ENCODE results near the gene GNG11. TPM values are rescaled to one million over a fixed set of nuclear protein-coding genes. Genes with fewer than 3 reads are reported as not detected.

Gene GNG11
- polyA plus RNA-seq (ENCODE audit: insufficient read length in 10 of 10) = 10 to 100 TPM; 25.1 to 41.2 (median 33.1) TPM
- long read RNA-seq, donor 1, transcript GNG11-201 (2 exons, 3,055 nt) = major isoform, 109 of 109 reads
- long read RNA-seq, donor 1, partial matches to known transcripts = 0 of 109 reads
- long read RNA-seq, donor 1, other reads (novel, unspliced or antisense) = 0 of 109 reads
- long read RNA-seq, donor 2, transcript GNG11-201 (2 exons, 3,055 nt) = major isoform, 58 of 58 reads
- long read RNA-seq, donor 2, partial matches to known transcripts = 0 of 58 reads
- long read RNA-seq, donor 2, other reads (novel, unspliced or antisense) = 0 of 58 reads
- long read RNA-seq, donor 3, partial matches to known transcripts = 0 of 1 reads
- long read RNA-seq, donor 3, other reads (novel, unspliced or antisense) = 0 of 1 reads
- long read RNA-seq, donor 4, transcript GNG11-201 (2 exons, 3,055 nt) = major isoform, 58 of 66 reads
- long read RNA-seq, donor 4, partial matches to known transcripts = 8 of 66 reads
- long read RNA-seq, donor 4, other reads (novel, unspliced or antisense) = 0 of 66 reads
- long read RNA-seq, donor 5, transcript GNG11-201 (2 exons, 3,055 nt) = major isoform, 170 of 193 reads
- long read RNA-seq, donor 5, partial matches to known transcripts = 23 of 193 reads
- long read RNA-seq, donor 5, other reads (novel, unspliced or antisense) = 0 of 193 reads
- long read RNA-seq, donor 6, transcript GNG11-201 (2 exons, 3,055 nt) = major isoform, 121 of 139 reads
- long read RNA-seq, donor 6, partial matches to known transcripts = 18 of 139 reads
- long read RNA-seq, donor 6, other reads (novel, unspliced or antisense) = 0 of 139 reads
- long read RNA-seq, donor 7, transcript GNG11-201 (2 exons, 3,055 nt) = major isoform, 66 of 78 reads
- long read RNA-seq, donor 7, partial matches to known transcripts = 12 of 78 reads
- long read RNA-seq, donor 7, other reads (novel, unspliced or antisense) = 0 of 78 reads
- long read RNA-seq, donor 8, transcript GNG11-201 (2 exons, 3,055 nt) = major isoform, 102 of 109 reads
- long read RNA-seq, donor 8, partial matches to known transcripts = 7 of 109 reads
- long read RNA-seq, donor 8, other reads (novel, unspliced or antisense) = 0 of 109 reads
- long read RNA-seq, donor 9, transcript GNG11-201 (2 exons, 3,055 nt) = major isoform, 23 of 23 reads
- long read RNA-seq, donor 9, partial matches to known transcripts = 0 of 23 reads
- long read RNA-seq, donor 9, other reads (novel, unspliced or antisense) = 0 of 23 reads

DNA sequence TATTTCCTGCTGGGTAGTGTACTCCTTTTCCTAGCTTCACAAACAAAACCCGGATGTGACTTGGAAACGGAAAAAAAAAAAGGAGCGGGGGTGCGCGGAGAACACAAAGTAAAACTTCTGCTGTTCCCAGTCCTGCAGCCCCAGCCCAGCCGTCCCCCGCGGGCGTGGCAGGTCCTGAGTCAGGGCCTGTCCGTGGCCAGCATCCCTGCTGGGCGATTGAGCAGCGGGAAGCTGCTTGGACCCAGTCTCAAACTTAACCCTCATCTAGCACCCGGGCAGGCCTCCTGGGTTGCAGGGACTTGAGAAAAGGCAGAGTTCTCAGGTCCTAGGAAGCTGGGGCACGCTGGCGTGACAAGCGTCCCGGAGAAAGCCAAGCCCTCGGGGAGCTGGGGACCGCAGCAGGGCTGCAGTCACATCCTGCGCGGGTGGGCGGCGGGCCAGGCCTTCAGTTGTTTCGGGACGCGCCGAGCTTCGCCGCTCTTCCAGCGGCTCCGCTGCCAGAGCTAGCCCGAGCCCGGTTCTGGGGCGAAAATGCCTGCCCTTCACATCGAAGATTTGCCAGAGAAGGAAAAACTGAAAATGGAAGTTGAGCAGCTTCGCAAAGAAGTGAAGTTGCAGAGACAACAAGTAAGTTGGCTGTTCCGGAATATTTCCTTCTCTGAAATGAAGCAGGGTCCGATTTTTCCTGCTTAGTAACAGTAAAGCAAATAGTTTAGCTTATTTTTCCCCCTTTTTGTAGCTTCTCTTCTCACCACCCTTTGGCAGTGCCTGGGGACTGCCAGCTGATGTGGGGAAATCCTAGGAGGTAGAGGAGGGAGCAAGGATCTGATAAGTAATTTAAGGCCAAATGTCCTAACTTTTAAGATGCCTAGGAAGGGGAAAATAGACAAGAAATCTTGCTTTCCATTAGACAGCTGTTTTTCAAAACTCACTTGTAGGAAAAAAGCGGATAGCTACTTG, at the start of gene GNG11:
TSS of gene GNG11 (plus strand) at position 129 of the 960 bp plus-strand sequence. CDS start at position 532, 403 bp downstream.
- peak; percentile 72 to 95 (median 85) for DNase-seq

DNA sequence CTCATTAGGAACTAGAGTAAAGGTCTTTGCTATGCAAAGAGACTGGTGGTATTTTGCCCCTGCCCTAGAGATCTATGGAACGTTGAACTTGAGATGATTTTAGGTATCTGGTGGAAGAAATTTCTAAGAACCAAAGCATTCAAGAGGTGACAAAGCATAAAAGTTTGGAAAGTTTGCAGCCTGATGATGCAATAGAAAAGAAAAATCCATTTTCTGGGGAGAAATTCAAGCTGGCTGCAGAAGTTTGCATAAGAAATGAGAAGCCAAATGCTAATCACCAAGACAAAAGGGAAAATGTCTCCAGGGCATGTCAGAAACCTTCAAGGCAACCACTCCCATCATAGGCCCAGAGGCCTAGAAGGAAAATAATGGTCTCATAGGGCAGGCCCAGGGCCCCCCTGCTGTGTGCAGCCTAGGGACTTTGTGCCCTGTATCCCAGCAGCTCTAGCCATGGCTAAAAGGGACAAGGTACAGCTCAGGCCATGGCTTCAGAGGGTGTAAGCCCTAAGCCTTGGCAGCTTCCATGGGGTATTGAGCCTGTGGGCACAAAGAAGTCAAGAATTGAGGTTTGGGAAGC, 47.4 kb upstream of the GNG11 start:
- no peak for DNase-seq

DNA sequence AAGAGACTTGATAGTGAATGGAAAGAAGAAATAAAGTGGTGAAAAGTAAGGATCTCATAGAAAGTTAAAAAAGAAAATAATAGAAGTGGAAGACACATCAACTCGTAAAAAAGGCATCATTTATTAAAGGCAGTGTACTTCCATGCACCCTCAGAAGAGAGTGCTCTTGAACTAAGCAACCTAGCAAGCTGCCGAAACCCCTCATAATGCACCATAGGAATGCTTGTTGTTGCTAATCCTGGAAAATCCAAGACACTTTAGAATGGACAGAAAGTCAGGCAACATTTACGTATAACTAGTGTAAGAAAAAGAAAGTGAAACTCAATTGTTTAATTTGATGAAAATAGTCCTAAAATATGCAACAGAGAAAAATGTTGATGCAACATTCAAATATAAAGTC, 43.8 kb upstream of the GNG11 start:
- no peak for DNase-seq

DNA sequence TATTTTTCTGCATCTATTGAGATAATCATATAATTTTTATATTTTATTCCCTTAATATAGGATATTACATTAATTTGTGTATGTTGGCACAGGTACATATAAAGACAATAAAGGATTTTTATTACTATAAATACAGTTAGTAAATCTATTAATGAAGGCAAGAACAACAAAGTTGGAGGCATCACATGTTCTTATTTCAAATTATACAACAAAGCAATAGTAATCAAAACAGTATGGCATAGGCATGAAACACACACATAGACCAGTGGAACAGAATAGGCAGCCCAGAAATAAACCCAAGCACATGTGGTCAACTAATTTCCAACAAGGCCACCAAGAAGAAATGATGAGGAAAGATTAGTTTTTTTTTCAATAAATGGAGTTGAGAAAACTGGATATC, 42.2 kb upstream of the GNG11 start:
- no peak for DNase-seq

DNA sequence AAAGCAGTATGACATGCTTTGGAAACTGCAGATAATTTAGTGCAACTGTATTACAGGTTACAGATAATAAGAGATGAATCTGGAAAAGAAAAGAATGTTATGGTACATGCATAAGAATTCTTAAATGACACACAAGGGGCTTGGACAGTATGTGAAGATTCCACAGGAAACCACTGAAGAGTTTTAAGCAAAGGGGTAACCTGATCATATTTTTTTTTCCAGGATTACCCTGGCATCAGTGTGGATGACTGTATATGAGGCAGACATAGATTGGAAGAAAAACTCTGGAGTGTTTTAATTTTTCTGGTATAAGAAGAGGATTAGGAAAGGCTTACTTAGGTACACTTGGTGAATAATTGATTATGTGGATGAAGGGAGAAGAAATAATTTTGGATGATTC, 39.1 kb upstream of the GNG11 start:
- DNase-seq = no peak

DNA sequence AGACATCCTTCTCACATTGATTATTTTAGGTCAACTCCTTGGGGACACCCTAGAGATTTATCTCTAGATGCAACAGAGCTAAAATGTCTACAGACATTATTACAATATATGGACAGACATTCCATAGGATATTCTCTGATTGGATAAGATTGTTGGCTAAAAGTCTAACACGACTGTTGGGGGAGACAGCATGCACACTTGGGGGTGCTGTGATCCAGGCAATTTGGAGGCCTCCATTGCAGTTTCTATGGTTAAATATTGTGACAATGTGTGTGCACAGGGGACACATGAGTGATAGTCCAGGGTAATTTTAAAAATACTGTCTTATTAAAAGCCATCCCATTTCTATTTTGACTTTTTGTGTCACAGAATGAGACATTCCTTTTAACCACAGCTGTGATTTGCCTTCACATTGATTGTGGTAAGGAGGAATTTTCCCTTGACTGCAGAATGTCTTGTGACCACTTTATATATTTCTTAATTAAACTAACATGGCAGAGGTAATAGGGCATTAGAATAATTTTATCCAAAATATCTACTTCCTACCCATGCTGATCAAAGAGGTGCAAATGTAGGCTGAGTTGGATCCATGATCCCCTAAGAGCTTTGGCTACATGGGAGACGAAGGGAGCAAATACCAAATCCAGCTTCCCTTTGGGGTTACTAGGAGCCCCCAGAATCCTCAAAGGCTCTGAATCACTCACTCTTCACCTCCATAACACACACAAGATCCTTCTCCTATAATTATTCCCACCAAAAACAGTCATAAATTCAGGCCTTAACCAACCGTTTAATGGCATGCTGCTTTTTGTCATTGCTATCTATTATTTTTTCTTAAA, 38.2 kb upstream of the GNG11 start:
- DNase-seq = no peak

DNA sequence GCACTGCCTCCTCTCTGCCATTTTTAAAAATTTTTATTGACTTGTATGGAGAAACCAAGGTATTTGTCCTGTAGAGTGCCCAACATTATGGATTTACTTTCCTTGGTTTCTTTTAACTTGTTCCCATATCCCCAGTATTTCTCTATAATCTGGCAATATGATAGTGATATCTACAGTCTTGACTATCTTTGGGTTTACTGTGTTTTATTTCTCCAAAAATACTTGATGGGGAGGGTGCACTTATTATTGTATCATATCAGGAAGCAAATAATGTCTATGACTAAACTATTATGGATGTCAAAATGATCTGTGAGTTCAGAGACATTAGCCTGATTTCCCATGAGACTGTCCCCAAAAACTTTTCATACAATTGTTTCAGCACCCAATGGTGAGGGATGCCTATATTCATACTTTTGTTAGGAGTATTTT, 37.6 kb upstream of the GNG11 start:
- DNase-seq = no peak

DNA sequence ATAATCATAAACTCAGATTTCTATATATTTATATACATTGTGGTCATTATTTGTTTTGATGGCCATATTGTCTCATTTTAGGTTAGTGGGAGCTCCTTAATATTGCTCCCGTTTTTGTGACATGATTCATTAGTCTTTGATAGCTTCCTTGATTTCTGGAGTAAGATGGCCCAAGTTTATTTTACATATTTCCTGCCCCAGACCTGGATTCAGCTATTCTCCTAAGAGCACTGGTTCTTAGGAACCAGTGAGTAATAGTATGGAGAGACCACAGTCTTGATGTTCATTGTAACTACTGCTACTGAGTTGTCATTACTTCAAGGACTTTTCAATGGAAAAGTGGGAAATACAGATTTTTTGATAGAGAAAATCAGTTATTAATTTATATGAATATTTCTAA, 37.0 kb upstream of the GNG11 start:
- no peak for DNase-seq

DNA sequence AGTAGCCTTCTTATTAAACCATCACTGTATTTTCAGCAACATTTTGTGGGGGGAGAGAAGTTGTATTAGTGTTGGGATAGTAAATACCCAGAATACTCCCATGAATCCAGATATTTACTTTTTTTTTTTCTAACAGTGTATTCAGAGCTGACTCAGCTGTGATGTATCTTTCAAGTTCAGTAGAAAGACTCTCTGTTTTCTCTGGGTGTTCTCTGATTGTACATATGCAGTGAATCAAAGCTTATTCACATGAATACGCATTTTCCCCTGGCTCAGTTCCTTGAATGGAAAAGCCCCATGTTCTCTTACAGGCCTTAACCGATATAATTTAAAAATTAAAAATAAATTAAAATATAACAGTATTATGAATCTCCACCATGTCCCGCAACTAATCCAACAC, 32.3 kb upstream of the GNG11 start:
- DNase-seq = peak in 1 of 3 donors; percentile 18

DNA sequence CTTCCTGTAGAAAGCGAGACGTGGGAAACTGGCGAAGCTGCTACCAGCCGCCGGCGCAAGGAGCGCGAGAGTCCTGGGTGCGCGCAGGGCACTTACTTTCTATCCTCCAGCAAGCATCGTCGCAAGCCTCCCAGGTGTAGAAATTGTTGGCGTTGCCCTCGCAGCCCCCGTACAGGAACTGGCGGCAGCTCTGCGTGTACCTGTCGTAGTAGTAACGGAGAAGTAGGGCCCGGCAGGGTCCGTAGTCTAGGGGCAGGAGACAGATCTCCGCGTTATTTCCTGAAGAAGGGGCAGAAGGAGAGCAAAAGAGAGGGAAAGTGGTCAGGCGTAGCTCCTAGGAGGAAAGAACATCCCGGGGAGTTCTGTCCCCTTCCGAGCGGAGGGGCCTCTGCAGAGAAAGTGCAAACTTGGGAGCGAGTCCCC, 31.5 kb upstream of the GNG11 start:
- DNase-seq = peak in 2 of 3 donors; percentile 19 to 66

DNA sequence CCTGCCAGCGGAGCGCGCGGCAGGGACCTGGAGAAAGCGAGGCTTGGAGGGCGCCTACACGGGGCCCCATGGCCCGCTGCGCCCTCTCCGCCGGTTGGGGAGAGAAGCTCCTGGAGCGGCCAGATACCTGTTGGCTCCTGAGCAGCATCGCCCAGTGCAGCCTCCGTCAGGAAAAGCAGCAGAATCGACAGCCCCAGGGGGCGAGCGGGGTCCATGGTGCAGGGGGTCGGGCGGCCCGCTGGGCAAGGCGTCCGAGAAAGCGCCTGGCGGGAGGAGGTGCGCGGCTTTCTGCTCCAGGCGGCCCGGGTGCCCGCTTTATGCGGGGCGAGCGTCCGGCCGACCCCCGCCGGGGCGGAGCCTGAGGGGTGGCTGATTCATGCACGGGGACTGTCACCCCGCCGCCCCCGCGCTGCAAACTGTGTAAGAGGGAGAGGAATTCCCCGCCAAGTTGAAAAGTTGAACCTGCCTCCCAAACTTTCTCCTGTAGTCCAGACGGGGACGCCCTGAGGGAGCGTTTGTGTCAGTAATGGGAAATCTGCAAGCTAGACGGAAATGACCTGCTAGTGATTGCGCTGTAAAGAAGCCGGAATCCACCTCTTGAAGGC, 31.0 kb upstream of the GNG11 start, which contains the start of gene TFPI2:
TSS of gene TFPI2 (minus strand) at position 290 of the 605 bp plus-strand sequence. CDS start at position 215, 75 bp downstream.
- peak; percentile 38 to 72 (median 40) for DNase-seq

DNA sequence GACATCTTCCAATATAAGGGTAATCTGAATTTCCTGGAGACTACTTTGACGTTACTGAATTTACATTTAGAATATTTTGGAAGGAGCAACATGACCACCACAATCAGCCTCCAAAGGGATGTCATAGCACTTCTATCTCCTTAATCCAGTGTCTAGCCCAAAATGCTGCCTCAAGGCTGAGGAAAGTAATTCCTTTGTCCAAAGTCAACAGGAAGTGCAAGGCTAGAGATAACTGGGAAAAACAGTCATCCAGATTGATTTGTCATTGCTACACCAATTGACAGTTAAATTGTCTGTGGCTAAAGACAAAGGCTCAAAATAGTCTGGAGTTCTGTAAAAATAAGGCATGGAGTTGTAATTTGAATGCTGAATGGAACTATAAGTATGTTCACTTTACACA, 27.1 kb upstream of the GNG11 start:
- no peak for DNase-seq

DNA sequence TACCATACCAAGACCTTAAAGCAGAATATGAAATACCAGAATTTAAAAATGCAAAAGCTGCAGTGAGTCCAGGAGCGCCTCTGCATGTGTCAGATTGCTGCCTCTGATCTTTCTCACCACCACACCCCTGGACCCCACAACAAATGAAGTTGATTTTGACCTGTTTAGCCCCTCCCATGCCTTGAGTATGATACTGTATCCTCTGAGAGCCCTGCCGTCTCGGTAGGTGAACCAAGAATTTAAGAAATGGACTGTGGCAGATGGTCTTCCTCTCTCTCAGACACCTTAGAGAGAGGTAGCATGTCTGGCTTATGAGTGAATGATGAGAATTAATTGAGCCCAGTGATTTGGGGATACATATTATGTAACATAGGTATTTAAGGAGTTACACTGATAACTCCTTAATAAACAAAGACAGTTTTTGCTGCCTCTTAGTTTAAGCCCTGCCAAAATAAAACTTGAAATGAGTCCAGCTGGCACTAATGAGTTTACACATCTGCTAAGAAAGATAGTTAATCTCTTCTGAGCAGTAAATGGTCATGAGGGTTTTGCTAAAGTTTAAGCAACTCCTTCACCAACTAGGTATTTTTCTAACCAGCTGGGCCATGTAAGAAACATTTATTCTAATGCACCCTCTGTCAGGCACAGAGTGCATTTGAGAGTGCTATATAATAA, 26.4 kb upstream of the GNG11 start:
- peak in 2 of 3 donors; percentile 11 to 66 for DNase-seq

DNA sequence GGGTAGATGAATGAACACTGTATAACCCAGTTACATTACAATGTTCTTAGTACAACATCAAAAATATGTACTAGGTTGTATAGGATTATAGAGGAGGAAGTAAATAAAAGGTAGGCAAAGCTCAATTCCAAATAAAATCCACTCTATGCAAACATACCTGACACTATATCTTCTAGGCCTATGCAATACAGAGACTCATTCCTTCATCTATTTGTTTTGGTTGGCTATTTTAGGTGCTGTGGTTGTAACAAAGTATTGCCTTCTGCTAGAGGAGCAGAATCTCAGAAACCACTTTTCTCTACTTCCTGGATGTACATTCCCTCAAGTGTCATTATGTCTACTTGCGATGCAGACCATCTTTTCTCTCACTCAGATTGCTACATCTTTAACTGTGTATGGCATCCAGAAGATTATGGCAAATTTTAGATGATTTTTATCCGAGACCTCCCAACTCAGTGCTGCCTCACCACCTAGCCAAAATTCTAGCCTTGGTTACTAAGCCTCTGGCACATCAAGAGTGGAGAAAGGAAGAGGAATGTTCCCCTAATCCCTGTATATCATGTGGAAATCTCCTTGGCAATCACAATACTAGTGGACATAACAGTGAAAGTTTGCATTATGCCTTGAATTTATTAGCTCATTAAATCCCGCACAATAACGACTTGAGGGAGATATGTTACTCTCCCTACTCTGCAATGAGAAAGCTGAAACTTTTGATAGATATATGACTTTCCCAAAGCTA, 25.5 kb upstream of the GNG11 start:
- DNase-seq = peak in 1 of 3 donors; percentile 57

DNA sequence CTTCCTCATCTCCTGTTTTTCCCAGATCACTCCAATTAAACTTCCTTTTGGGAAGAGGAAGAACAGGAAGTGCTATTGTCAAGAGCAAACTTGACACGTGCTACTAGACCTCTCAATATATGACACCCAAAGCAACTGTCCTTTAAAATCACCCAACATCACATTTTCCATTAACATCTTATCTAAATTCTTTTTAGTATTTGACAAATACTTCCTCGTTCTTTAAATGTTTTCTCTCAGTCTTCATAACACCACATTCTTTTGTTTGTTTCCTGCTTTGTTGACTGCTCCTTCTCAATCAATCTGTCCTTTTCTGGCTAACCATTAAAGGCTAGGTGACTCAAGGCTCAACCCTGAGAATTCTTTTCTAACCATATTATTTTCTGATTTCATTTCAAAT, 23.9 kb upstream of the GNG11 start:
- DNase-seq = no peak

DNA sequence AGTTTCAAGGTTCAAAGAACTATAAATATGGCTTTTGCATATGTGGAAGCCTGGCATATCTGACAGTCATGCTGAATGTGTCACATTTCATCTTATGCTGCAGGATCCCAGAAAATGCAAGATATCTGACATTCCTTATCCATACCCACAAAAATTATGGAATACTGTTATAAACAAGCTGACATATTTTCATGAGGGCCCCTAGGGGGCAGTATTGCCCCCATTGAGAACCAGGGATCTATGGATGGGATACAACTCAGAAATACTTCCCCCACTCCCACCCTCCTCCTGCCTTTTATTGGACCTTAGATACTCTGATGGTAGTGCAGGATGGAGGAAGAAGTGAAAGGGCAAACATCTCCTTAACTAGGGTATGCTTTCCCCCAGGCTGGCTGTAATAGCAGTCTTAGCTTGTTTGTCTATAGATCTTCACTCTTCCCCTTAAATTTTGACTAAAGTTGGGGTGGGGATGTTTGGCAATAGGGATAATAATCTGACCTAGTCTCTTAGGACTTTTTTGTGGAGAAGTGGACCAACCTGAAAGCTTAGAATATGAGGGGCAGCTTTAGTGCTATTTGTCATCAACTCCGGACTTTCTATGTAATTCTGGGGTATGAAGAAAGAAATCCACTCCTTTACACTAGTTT, 18.6 kb upstream of the GNG11 start:
- DNase-seq = peak in 1 of 3 donors; percentile 71

DNA sequence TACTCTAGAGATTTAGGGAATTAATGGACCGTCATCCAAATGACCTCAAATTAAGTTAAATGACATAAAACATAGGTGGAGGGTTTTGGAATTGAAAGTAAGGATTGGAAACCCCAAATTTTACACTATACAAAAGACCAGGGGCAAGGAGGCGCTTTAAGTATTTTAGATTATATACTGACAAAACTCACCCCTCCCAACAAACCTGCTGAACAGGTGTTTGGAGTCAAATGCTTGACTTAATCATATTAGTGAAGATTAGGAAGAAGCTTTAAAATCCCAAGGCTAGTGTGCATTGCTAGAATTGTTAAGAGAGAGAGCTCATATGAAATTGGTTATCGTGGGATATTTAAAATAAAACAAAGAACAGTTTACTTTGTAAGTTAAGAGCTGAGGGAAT, 15.3 kb upstream of the GNG11 start, which contains the start of gene GNGT1:
TSS of gene GNGT1 (plus strand) at position 301 of the 400 bp plus-strand sequence. CDS start 180 bp downstream, outside the sequence.
- DNase-seq = no peak
